HG02981 (cell line): Measurements from ENCODE around the gene SEPHS1.
"Not testable (repeated sequence)": the region's sequence is repeated elsewhere in the genome, so short reads cannot be mapped to it uniquely, and the experiment has no call there.

ENCODE experiments used
- ATAC-seq: cut with Tn5 transposase; IDR thresholded peaks from one replicate; pipeline ENCODE4 v1.9.1; 2021; ENCODE audit warnings: mild to moderate bottlenecking, moderate library complexity; ENCODE audit not compliant: unreplicated experiment

SEPHS1 gene

GRCh38 chr10:13365243-13365642, 17.1 kb upstream of the SEPHS1 start:
- ATAC-seq: no peak

GRCh38 chr10:13360587-13360986, 12.5 kb upstream of the SEPHS1 start:
- no peak for ATAC-seq

- ATAC-seq: no peak
These were observed 8.3 kb upstream of the SEPHS1 start for GRCh38 chr10:13356392-13356791.

- no peak for ATAC-seq
These were observed 6.7 kb upstream of the SEPHS1 start for GRCh38 chr10:13354783-13355182.

- no peak for ATAC-seq
These were observed 4.4 kb upstream of the SEPHS1 start for GRCh38 chr10:13352519-13352918.

GRCh38 chr10:13351340-13351915, 3.3 kb upstream of the SEPHS1 start:
- no peak for ATAC-seq

GRCh38 chr10:13349463-13350274, 1.6 kb upstream of the SEPHS1 start:
- ATAC-seq: no peak

GRCh38 chr10:13347500-13348156, 465 bp downstream of the SEPHS1 start:
- peak; percentile 57 for ATAC-seq

GRCh38 chr10:13347043-13347499, 1.0 kb downstream of the SEPHS1 start:
- peak; percentile 16 for ATAC-seq

- ATAC-seq: no peak
These were observed 1.6 kb downstream of the SEPHS1 start for GRCh38 chr10:13346283-13347042.

GRCh38 chr10:13340626-13341376, 7.3 kb downstream of the SEPHS1 start:
- peak; percentile 91 for ATAC-seq

GRCh38 chr10:13340068-13340467, 8.0 kb downstream of the SEPHS1 start:
- no peak for ATAC-seq

GRCh38 chr10:13338390-13339110, 9.5 kb downstream of the SEPHS1 start:
- no peak for ATAC-seq

GRCh38 chr10:13337827-13338196, 10.3 kb downstream of the SEPHS1 start:
- ATAC-seq: no peak

- no peak for ATAC-seq
These were observed 10.8 kb downstream of the SEPHS1 start for GRCh38 chr10:13337128-13337826.

GRCh38 chr10:13335881-13336280, 12.2 kb downstream of the SEPHS1 start:
- no peak for ATAC-seq

- ATAC-seq: no peak
These were observed 13.5 kb downstream of the SEPHS1 start for GRCh38 chr10:13334556-13334955.

GRCh38 chr10:13331646-13332045, 16.4 kb downstream of the SEPHS1 start:
- ATAC-seq: no peak

GRCh38 chr10:13330980-13331379, 17.1 kb downstream of the SEPHS1 start:
- ATAC-seq: not testable (repeated sequence)
